K562 (cell line): ENCODE results near the gene TAF11L13. TPM values are rescaled to one million over a fixed set of nuclear protein-coding genes. Genes with fewer than 3 reads are reported as not detected.

ENCODE experiments used
- AFF4 ChIP-seq: sonication (generic); formaldehyde crosslinking; IDR thresholded peaks from 2 replicates; pipeline ENCODE4 v1.8.0; 2023; ENCODE audit warnings: mild to moderate bottlenecking, missing genetic modification reagents
- BCL6 ChIP-seq: fragments of 250-450 bp; sonication (Bioruptor Pico); IDR thresholded peaks from 2 replicates; pipeline ENCODE4 v1.4.0; 2020
- EHMT2 ChIP-seq: fragments of 450-650 bp; IDR thresholded peaks from 2 replicates; pipeline ENCODE4 v1.6.1; 2018; ENCODE audit warnings: antibody characterized with exemption
- HSF4 ChIP-seq: fragments of 250-450 bp; sonication (Bioruptor Pico); IDR thresholded peaks from 2 replicates; pipeline ENCODE4 v2.1.2; 2022; ENCODE audit warnings: mild to moderate bottlenecking, moderate library complexity, borderline replicate concordance
- NCOA2 ChIP-seq, 2 experiments: fragments of 450-650 bp; IDR thresholded peaks; 2 replicates each; pipeline ENCODE4 v1.6.1; 2018; ENCODE audit warnings: mild to moderate bottlenecking in 2 of 2, moderate library complexity in 1 of 2; ENCODE audit not compliant: partially characterized antibody in 2 of 2
- PRMT5 ChIP-seq: sonication (generic); formaldehyde crosslinking; IDR thresholded peaks from 2 replicates; pipeline ENCODE4 v1.5.0; 2020; ENCODE audit warnings: missing genetic modification reagents
- RBBP5 ChIP-seq: fragments of 200-600 bp; sonication (generic); IDR thresholded peaks from 2 replicates; pipeline ENCODE4 v1.6.1; 2012; ENCODE audit warnings: borderline replicate concordance, mild to moderate bottlenecking, low read length, control low read depth, inconsistent platforms; ENCODE audit not compliant: insufficient read depth, poor library complexity, severe bottlenecking
- ZBTB17 ChIP-seq: fragments of 450-650 bp; formaldehyde crosslinking; IDR thresholded peaks from 2 replicates; pipeline ENCODE4 v1.4.0; 2020; ENCODE audit warnings: mild to moderate bottlenecking
- ZFPM2 ChIP-seq: fragments of 250-450 bp; sonication (Bioruptor Pico); IDR thresholded peaks from 2 replicates; pipeline ENCODE4 v1.5.1; 2022; ENCODE audit warnings: mild to moderate bottlenecking
- ZKSCAN8 ChIP-seq: fragments of 200-800 bp; sonication (Bioruptor generic); IDR thresholded peaks from 2 replicates; pipeline ENCODE4 v1.6.1; 2016; ENCODE audit warnings: missing genetic modification characterization, missing compliant biosample characterization
- polyA plus RNA-seq, 8 experiments: library from polyadenylated mRNA; depleted of rRNA in 4 of 8; stranded (reverse) in 5 of 8; unstranded in 3 of 8; fragments of >200 nt; fragmentation: Nextera tagmentation in 2 of 8; fragmentation: Illumina TruSeq in 1 of 8; extraction: Ambion mirVana in 2 of 8; extraction: Trizol in 1 of 8; gene quantifications; 2 replicates each; pipeline versions ENCODE4 v1.2.1 to v1.2.3, GENCODE V29; 2011 to 2014; ENCODE audit warnings: inconsistent platforms in 1 of 8, missing spikeins in 1 of 8
- small RNA-seq: library from RNA; depleted of rRNA; stranded (forward); fragments of <200 nt; gene quantifications from one replicate; pipeline ENCODE3, GENCODE V24; 2014
- total RNA-seq, 7 experiments: library from RNA; depleted of rRNA in 6 of 7; stranded (reverse); fragments of >200 nt in 6 of 7; fragmentation: Illumina TruSeq in 2 of 7; extraction: Trizol in 2 of 7; gene quantifications; 2 replicates each; pipeline versions ENCODE4 v1.2.1 to v1.2.3, GENCODE V29; 2011 to 2021; ENCODE audit warnings: low replicate concordance in 1 of 7

TAF11L13 gene
- total and polyA plus RNA-seq, 9 of the 15 experiments (the other 6 are each of a cell fraction or from before 2014, with no cell fraction given): not detected

DNA sequence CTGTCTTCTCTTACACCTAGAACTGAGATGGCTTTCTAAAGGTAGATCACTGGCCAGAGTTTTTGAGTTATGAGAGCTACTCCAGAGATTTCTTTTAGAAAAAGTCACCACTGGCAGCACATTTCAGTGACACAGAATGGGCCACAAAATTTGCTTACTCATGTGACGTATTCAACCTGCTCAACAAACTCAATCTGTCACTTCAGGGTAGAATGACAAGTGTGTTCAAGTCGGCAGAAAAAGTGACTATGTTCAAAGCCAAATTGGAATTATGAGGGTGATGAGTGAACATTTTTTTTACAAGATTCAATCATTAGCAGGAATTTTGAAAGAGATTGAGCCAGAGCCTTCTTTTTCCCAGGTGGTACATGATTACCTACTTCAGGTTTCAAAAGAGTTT is 48.8 kb downstream of the TAF11L13 start (continued):
- TF ChIP-seq AFF4 (CRISPR knock-in tag) (no peak), ZKSCAN8 (no peak), ZFPM2 (CRISPR knock-in tag) (no peak), RBBP5 (no peak), PRMT5 (no peak), BCL6 (CRISPR knock-in tag) (no peak), HSF4 (CRISPR knock-in tag) (no peak), EHMT2 (no peak), NCOA2 (IDR thresholded peaks at IDR 0.05; ENCODE audit: partially characterized antibody in 2 of 2) (no peak), ZBTB17 (no peak)

Small RNAs within 50 kb of the gene (small RNA-seq; reads per million reads assigned to genes)
- gene AC233724.1: not detected
- not detected for gene AC233724.12
- not detected for gene AC233724.2
- not detected for gene AC233724.3
- not detected for gene AC233724.4
- not detected for gene AC233724.6
- gene AC233724.7: not detected

Other genes starting within 250 kb of the TAF11L13 start
Only the 7 nearest of the 12 such genes appear.
- not detected in 2 replicates for gene TAF11L7, start 46.3 kb upstream of the TAF11L13 start, total RNA-seq (2014; rRNA removed)
- gene TAF11L7, start 46.3 kb upstream of the TAF11L13 start, total RNA-seq (2014; rRNA removed; fragmentation: Illumina TruSeq; extraction: Trizol): not detected in 2 replicates
- gene TAF11L7, start 46.3 kb upstream of the TAF11L13 start, total RNA-seq (2015; rRNA removed; fragmentation: Illumina TruSeq; extraction: Trizol): not detected in 2 replicates
- not detected in 2 replicates for gene TAF11L7, start 46.3 kb upstream of the TAF11L13 start, total RNA-seq (2021)
- 1.9 TPM in 1 of 2 replicates, not detected in the other for gene TAF11L7, start 46.3 kb upstream of the TAF11L13 start, polyA plus RNA-seq (2011; rRNA removed)
- not detected in 2 replicates for gene TAF11L7, start 46.3 kb upstream of the TAF11L13 start, polyA plus RNA-seq (2014; fragmentation: Illumina TruSeq; extraction: Trizol)
- gene TAF11L7, start 46.3 kb upstream of the TAF11L13 start, polyA plus RNA-seq (2014; fragmentation: Nextera tagmentation; extraction: Ambion mirVana): under 1 TPM in 1 of 2 experiments, not detected in 1; 0.27 TPM
- 0.20 TPM in 1 of 2 replicates, not detected in the other for gene TAF11L7, start 46.3 kb upstream of the TAF11L13 start, polyA plus RNA-seq (2014; rRNA removed)
- gene TAF11L8, start 41.1 kb upstream of the TAF11L13 start, total RNA-seq (2014; rRNA removed): not detected in 2 replicates
- not detected in 2 replicates for gene TAF11L8, start 41.1 kb upstream of the TAF11L13 start, total RNA-seq (2014; rRNA removed; fragmentation: Illumina TruSeq; extraction: Trizol)
- gene TAF11L8, start 41.1 kb upstream of the TAF11L13 start, total RNA-seq (2015; rRNA removed; fragmentation: Illumina TruSeq; extraction: Trizol): not detected in 2 replicates
- gene TAF11L8, start 41.1 kb upstream of the TAF11L13 start, total RNA-seq (2021): not detected in 2 replicates
- not detected in 2 replicates for gene TAF11L8, start 41.1 kb upstream of the TAF11L13 start, polyA plus RNA-seq (2011; rRNA removed)
- not detected in 2 replicates for gene TAF11L8, start 41.1 kb upstream of the TAF11L13 start, polyA plus RNA-seq (2014; fragmentation: Illumina TruSeq; extraction: Trizol)
- not detected for gene TAF11L8, start 41.1 kb upstream of the TAF11L13 start, polyA plus RNA-seq (2014; fragmentation: Nextera tagmentation; extraction: Ambion mirVana)
- not detected in 2 replicates for gene TAF11L8, start 41.1 kb upstream of the TAF11L13 start, polyA plus RNA-seq (2014; rRNA removed)
- 0.57 and 0.68 TPM in 2 replicates for gene TAF11L9, start 37.7 kb upstream of the TAF11L13 start, total RNA-seq (2014; rRNA removed)
- gene TAF11L9, start 37.7 kb upstream of the TAF11L13 start, total RNA-seq (2014; rRNA removed; fragmentation: Illumina TruSeq; extraction: Trizol): 0.29 TPM in 1 of 2 replicates, not detected in the other
- gene TAF11L9, start 37.7 kb upstream of the TAF11L13 start, total RNA-seq (2015; rRNA removed; fragmentation: Illumina TruSeq; extraction: Trizol): not detected in 2 replicates
- gene TAF11L9, start 37.7 kb upstream of the TAF11L13 start, total RNA-seq (2021): 0.53 TPM in 1 of 2 replicates, not detected in the other
- not detected in 2 replicates for gene TAF11L9, start 37.7 kb upstream of the TAF11L13 start, polyA plus RNA-seq (2011; rRNA removed)
- not detected in 2 replicates for gene TAF11L9, start 37.7 kb upstream of the TAF11L13 start, polyA plus RNA-seq (2014; fragmentation: Illumina TruSeq; extraction: Trizol)
- under 1 TPM in 1 of 2 experiments, not detected in 1; 0.27 TPM for gene TAF11L9, start 37.7 kb upstream of the TAF11L13 start, polyA plus RNA-seq (2014; fragmentation: Nextera tagmentation; extraction: Ambion mirVana)
- gene TAF11L9, start 37.7 kb upstream of the TAF11L13 start, polyA plus RNA-seq (2014; rRNA removed): 0.20 TPM in 1 of 2 replicates, not detected in the other
- gene TAF11L10, start 34.3 kb upstream of the TAF11L13 start, total RNA-seq (2014; rRNA removed): 0.57 and 0.68 TPM in 2 replicates
- 0.29 TPM in 1 of 2 replicates, not detected in the other for gene TAF11L10, start 34.3 kb upstream of the TAF11L13 start, total RNA-seq (2014; rRNA removed; fragmentation: Illumina TruSeq; extraction: Trizol)
- not detected in 2 replicates for gene TAF11L10, start 34.3 kb upstream of the TAF11L13 start, total RNA-seq (2015; rRNA removed; fragmentation: Illumina TruSeq; extraction: Trizol)
- gene TAF11L10, start 34.3 kb upstream of the TAF11L13 start, total RNA-seq (2021): 0.53 TPM in 1 of 2 replicates, not detected in the other
- gene TAF11L10, start 34.3 kb upstream of the TAF11L13 start, polyA plus RNA-seq (2011; rRNA removed): 3.7 TPM in 1 of 2 replicates, not detected in the other
- gene TAF11L10, start 34.3 kb upstream of the TAF11L13 start, polyA plus RNA-seq (2014; fragmentation: Illumina TruSeq; extraction: Trizol): not detected in 2 replicates
- gene TAF11L10, start 34.3 kb upstream of the TAF11L13 start, polyA plus RNA-seq (2014; fragmentation: Nextera tagmentation; extraction: Ambion mirVana): under 1 TPM in 1 of 2 experiments, not detected in 1; 0.27 TPM
- 0.20 TPM in 1 of 2 replicates, not detected in the other for gene TAF11L10, start 34.3 kb upstream of the TAF11L13 start, polyA plus RNA-seq (2014; rRNA removed)
- not detected in 2 replicates for gene TAF11L11, start 27.9 kb upstream of the TAF11L13 start, total RNA-seq (2014; rRNA removed)
- not detected in 2 replicates for gene TAF11L11, start 27.9 kb upstream of the TAF11L13 start, total RNA-seq (2014; rRNA removed; fragmentation: Illumina TruSeq; extraction: Trizol)
- gene TAF11L11, start 27.9 kb upstream of the TAF11L13 start, total RNA-seq (2015; rRNA removed; fragmentation: Illumina TruSeq; extraction: Trizol): not detected in 2 replicates
- gene TAF11L11, start 27.9 kb upstream of the TAF11L13 start, total RNA-seq (2021): not detected in 2 replicates
- gene TAF11L11, start 27.9 kb upstream of the TAF11L13 start, polyA plus RNA-seq (2011; rRNA removed): not detected in 2 replicates
- not detected in 2 replicates for gene TAF11L11, start 27.9 kb upstream of the TAF11L13 start, polyA plus RNA-seq (2014; fragmentation: Illumina TruSeq; extraction: Trizol)
- not detected for gene TAF11L11, start 27.9 kb upstream of the TAF11L13 start, polyA plus RNA-seq (2014; fragmentation: Nextera tagmentation; extraction: Ambion mirVana)
- gene TAF11L11, start 27.9 kb upstream of the TAF11L13 start, polyA plus RNA-seq (2014; rRNA removed): not detected in 2 replicates
- gene TAF11L12, start 21.7 kb upstream of the TAF11L13 start, total RNA-seq (2014; rRNA removed): not detected in 2 replicates
- not detected in 2 replicates for gene TAF11L12, start 21.7 kb upstream of the TAF11L13 start, total RNA-seq (2014; rRNA removed; fragmentation: Illumina TruSeq; extraction: Trizol)
- not detected in 2 replicates for gene TAF11L12, start 21.7 kb upstream of the TAF11L13 start, total RNA-seq (2015; rRNA removed; fragmentation: Illumina TruSeq; extraction: Trizol)
- not detected in 2 replicates for gene TAF11L12, start 21.7 kb upstream of the TAF11L13 start, total RNA-seq (2021)
- gene TAF11L12, start 21.7 kb upstream of the TAF11L13 start, polyA plus RNA-seq (2011; rRNA removed): not detected in 2 replicates
- not detected in 2 replicates for gene TAF11L12, start 21.7 kb upstream of the TAF11L13 start, polyA plus RNA-seq (2014; fragmentation: Illumina TruSeq; extraction: Trizol)
- not detected for gene TAF11L12, start 21.7 kb upstream of the TAF11L13 start, polyA plus RNA-seq (2014; fragmentation: Nextera tagmentation; extraction: Ambion mirVana)
- gene TAF11L12, start 21.7 kb upstream of the TAF11L13 start, polyA plus RNA-seq (2014; rRNA removed): not detected in 2 replicates
- gene TAF11L14, start 2.4 kb downstream of the TAF11L13 start, total RNA-seq (2014; rRNA removed): not detected in 2 replicates
- gene TAF11L14, start 2.4 kb downstream of the TAF11L13 start, total RNA-seq (2014; rRNA removed; fragmentation: Illumina TruSeq; extraction: Trizol): not detected in 2 replicates
- not detected in 2 replicates for gene TAF11L14, start 2.4 kb downstream of the TAF11L13 start, total RNA-seq (2015; rRNA removed; fragmentation: Illumina TruSeq; extraction: Trizol)
- not detected in 2 replicates for gene TAF11L14, start 2.4 kb downstream of the TAF11L13 start, total RNA-seq (2021)
- gene TAF11L14, start 2.4 kb downstream of the TAF11L13 start, polyA plus RNA-seq (2011; rRNA removed): not detected in 2 replicates
- not detected in 2 replicates for gene TAF11L14, start 2.4 kb downstream of the TAF11L13 start, polyA plus RNA-seq (2014; fragmentation: Illumina TruSeq; extraction: Trizol)
- gene TAF11L14, start 2.4 kb downstream of the TAF11L13 start, polyA plus RNA-seq (2014; fragmentation: Nextera tagmentation; extraction: Ambion mirVana): not detected
- not detected in 2 replicates for gene TAF11L14, start 2.4 kb downstream of the TAF11L13 start, polyA plus RNA-seq (2014; rRNA removed)